HCT116 (cell line): ENCODE results near the gene COL1A1. TPM values are rescaled to one million over a fixed set of nuclear protein-coding genes. Genes with fewer than 3 reads are reported as not detected.

Experiments
- ATAC-seq: fragments of 200-7000 bp; cut with Tn5 transposase; 2 replicates; pipeline ENCODE4 v1.9.1; 2020; ENCODE audit warnings: mild to moderate bottlenecking, moderate library complexity
- BruUV-seq: library from RNA; stranded (reverse); fragments of 400-500 nt; replicated peaks from 2 replicates; lab custom pipeline; 2021; lab: Mats Ljungman, UMichigan
- CTCF ChIA-PET: fragments of 300-600 bp; sonication (Branson Sonifier 250); formaldehyde crosslinking; loops from one replicate; lab custom pipeline; 2021; ENCODE audit warnings: antibody characterized with exemption; lab: Charles Lee
- POLR2A ChIA-PET: fragments of 300-600, 350-600 bp; sonication (Branson Sonifier 250); formaldehyde crosslinking; loops from one replicate; lab custom pipeline; 2021; ENCODE audit warnings: antibody characterized with exemption; lab: Charles Lee
- RAD21 ChIA-PET, 2 experiments: fragments of 300-600 bp; sonication (Branson Sonifier 250); formaldehyde crosslinking; loops; one replicate each; lab custom pipeline; 2023; ENCODE audit warnings: low total read pairs in 2 of 2; ENCODE audit not compliant: uncharacterized antibody in 2 of 2, unreplicated experiment in 2 of 2, low non-redundant PET in 1 of 2; lab: Charles Lee
- DNase-seq: peaks from one replicate; pipeline ENCODE4 v3.0.0-alpha.2; 2010; ENCODE audit warnings: low read depth, low spot score
- H2AFZ ChIP-seq: fragments of 200-600 bp; shearing (Covaris generic), sonication (generic); 2 replicates; pipeline ENCODE4 v1.6.1; 2017; ENCODE audit warnings: low read depth, mixed run types, mixed read lengths, antibody characterized with exemption, low read length; ENCODE audit not compliant: poor library complexity, severe bottlenecking
- H3K27ac ChIP-seq: 2 replicates; pipeline ENCODE4 v1.5.1; 2012; ENCODE audit warnings: low read depth, low read length
- H3K27me3 ChIP-seq: fragments of 200-600 bp; sonication (generic); 2 replicates; pipeline ENCODE4 v1.6.1; 2016; ENCODE audit warnings: mixed run types, low read length, mixed read lengths; ENCODE audit not compliant: insufficient read depth
- H3K36me3 ChIP-seq, 2 experiments: fragments of 200-500 bp in 1 of 2; fragments of 200-600 bp in 1 of 2; sonication (Bioruptor generic) in 1 of 2; sonication (generic) in 1 of 2; 2 replicates each; pipeline versions ENCODE4 v1.5.1 to v1.6.1; 2014 to 2016; ENCODE audit warnings: low read length in 2 of 2, inconsistent platforms in 1 of 2, mixed read lengths in 1 of 2, mixed run types in 1 of 2; ENCODE audit not compliant: insufficient read depth in 2 of 2, control insufficient read depth in 1 of 2
- H3K4me1 ChIP-seq, 2 experiments: fragments of 200-600 bp in 1 of 2; sonication (generic) in 1 of 2; 2 replicates each; pipeline versions ENCODE4 v1.5.1 to v1.6.1; 2012 to 2017; ENCODE audit warnings: low read length in 2 of 2, inconsistent platforms in 1 of 2, mild to moderate bottlenecking in 1 of 2, mixed read lengths in 1 of 2, mixed run types in 1 of 2, moderate library complexity in 1 of 2; ENCODE audit not compliant: insufficient read depth in 2 of 2, control insufficient read depth in 1 of 2
- H3K4me2 ChIP-seq: fragments of 200-600 bp; sonication (generic); 2 replicates; pipeline ENCODE4 v1.6.1; 2017; ENCODE audit warnings: mixed run types, low read length, mixed read lengths
- H3K4me3 ChIP-seq, 2 experiments: fragments of 200-600 bp in 1 of 2; sonication (generic) in 1 of 2; replicated peaks in 1 of 2; 2 replicates each; pipeline ENCODE4 v1.5.1; 2011 to 2016; ENCODE audit warnings: low read length in 2 of 2, control low read depth in 1 of 2, low read depth in 1 of 2, mild to moderate bottlenecking in 1 of 2, mixed read lengths in 1 of 2, mixed run types in 1 of 2
- H3K79me2 ChIP-seq: fragments of 200-600 bp; sonication (generic); 2 replicates; pipeline ENCODE4 v1.6.1; 2017; ENCODE audit warnings: mild to moderate bottlenecking, mixed run types, low read length, moderate library complexity, mixed read lengths; ENCODE audit not compliant: insufficient read depth
- H3K9ac ChIP-seq: fragments of 200-600 bp; sonication (generic); 2 replicates; pipeline ENCODE4 v1.6.1; 2016; ENCODE audit warnings: low read length, mixed read lengths
- H3K9me2 ChIP-seq: fragments of 200-600 bp; sonication (generic), shearing (Covaris generic); 2 replicates; pipeline ENCODE4 v1.6.1; 2017; ENCODE audit warnings: mixed run types, mild to moderate bottlenecking, moderate library complexity; ENCODE audit not compliant: insufficient read depth
- H3K9me3 ChIP-seq, 2 experiments: fragments of 200-500 bp in 1 of 2; fragments of 200-600 bp in 1 of 2; sonication (Bioruptor generic) in 1 of 2; sonication (generic) in 1 of 2; 2 replicates each; pipeline ENCODE4 v1.6.1; 2014 to 2017; ENCODE audit warnings: low read length in 2 of 2, mixed read lengths in 2 of 2, inconsistent platforms in 1 of 2, low read depth in 1 of 2, mild to moderate bottlenecking in 1 of 2, mixed run types in 1 of 2, moderate library complexity in 1 of 2; ENCODE audit not compliant: control insufficient read depth in 1 of 2, insufficient read depth in 1 of 2
- H4K20me1 ChIP-seq: fragments of 200-600 bp; sonication (generic), shearing (Covaris generic); 2 replicates; pipeline ENCODE4 v1.6.1; 2017; ENCODE audit warnings: mixed run types, mild to moderate bottlenecking, moderate library complexity; ENCODE audit not compliant: insufficient read depth
- ELF1 ChIP-seq: IDR thresholded peaks from 2 replicates; pipeline ENCODE4 v1.6.1; 2012; ENCODE audit warnings: low read depth, borderline replicate concordance
- SP1 ChIP-seq: IDR thresholded peaks from 2 replicates; pipeline ENCODE4 v1.6.1; 2012; ENCODE audit warnings: low read depth
- TCF7L2 ChIP-seq: IDR thresholded peaks from 2 replicates; pipeline ENCODE4 v1.7.0; 2011; ENCODE audit warnings: borderline replicate concordance, inconsistent platforms; ENCODE audit not compliant: insufficient read depth, insufficient read length; ENCODE audit errors: extremely low read depth
- intact Hi-C: fragments of 100-400 bp; cut with micrococcal nuclease; formaldehyde crosslinking; loops from 2 replicates; pipeline ENCODE4 v1.10.0; 2022
- total RNA-seq: library from RNA; stranded (reverse); gene quantifications from one replicate; pipeline ENCODE4 v1.2.1, GENCODE V29; 2021; ENCODE audit not compliant: unreplicated experiment
- TF ChIP-seq, protein P1 (sequence below): IDR thresholded peaks from 2 replicates; pipeline ENCODE4 v1.6.1; 2011; ENCODE audit warnings: mild to moderate bottlenecking, low read length, moderate library complexity; ENCODE audit not compliant: insufficient replicate concordance; ENCODE audit errors: extremely low read depth

Gene COL1A1
- total RNA-seq, 1 experiment from 2014 or later, result 33.6 TPM

- ChIA-PET CTCF (interaction anchor here (0.9 to 1.8 kb wide), 5 partner anchors 9 to 37 kb away, joined by 3 to 5 read pairs (median 5); no protein-coding TSS in a partner anchor), RAD21 (no interaction called here), POLR2A (interaction anchor here (1.1 kb wide), 1 partner anchor 11 kb away, joined by 3 read pairs; no protein-coding TSS in a partner anchor)
- no TSS peak for BruUV-seq
- intact Hi-C loops, result no loop called here
- Histone ChIP-seq H3K4me1 (peaks cover 0 to 9% of the 10 kb centered on the region in 2 experiments; a peak in 1 of 4 replicates), H3K27me3 (no peaks in the 10 kb centered on the region), H2AFZ (no peak overlapping the region), H3K9ac (no peak overlapping the region), H3K9me3 (no peaks in the 10 kb centered on the region), H4K20me1 (peaks cover 4% of the 10 kb centered on the region; the same call in 1 of the 2 replicates), H3K79me2 (peaks cover 66% of the 10 kb centered on the region), H3K4me2 (no peak overlapping the region), H3K27ac (peak overlapping the region; percentile 13; the same call in 1 of the 2 replicates), H3K36me3 (peaks cover 79 to 92% of the 10 kb centered on the region in 2 experiments), H3K4me3 (no peak overlapping the region), H3K9me2 (no peaks in the 10 kb centered on the region)
- DNase-seq (no peak), ATAC-seq (no peak)
- TF ChIP-seq TCF7L2, result no peak
- no peak for TF ChIP-seq SP1
- TF ChIP-seq, protein P1, sequence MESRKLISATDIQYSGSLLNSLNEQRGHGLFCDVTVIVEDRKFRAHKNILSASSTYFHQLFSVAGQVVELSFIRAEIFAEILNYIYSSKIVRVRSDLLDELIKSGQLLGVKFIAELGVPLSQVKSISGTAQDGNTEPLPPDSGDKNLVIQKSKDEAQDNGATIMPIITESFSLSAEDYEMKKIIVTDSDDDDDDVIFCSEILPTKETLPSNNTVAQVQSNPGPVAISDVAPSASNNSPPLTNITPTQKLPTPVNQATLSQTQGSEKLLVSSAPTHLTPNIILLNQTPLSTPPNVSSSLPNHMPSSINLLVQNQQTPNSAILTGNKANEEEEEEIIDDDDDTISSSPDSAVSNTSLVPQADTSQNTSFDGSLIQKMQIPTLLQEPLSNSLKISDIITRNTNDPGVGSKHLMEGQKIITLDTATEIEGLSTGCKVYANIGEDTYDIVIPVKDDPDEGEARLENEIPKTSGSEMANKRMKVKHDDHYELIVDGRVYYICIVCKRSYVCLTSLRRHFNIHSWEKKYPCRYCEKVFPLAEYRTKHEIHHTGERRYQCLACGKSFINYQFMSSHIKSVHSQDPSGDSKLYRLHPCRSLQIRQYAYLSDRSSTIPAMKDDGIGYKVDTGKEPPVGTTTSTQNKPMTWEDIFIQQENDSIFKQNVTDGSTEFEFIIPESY, result no peak
- no peak for TF ChIP-seq ELF1
Observed at GRCh38 chr17:50141026-50141744, 60.2 kb downstream of the COL1A1 start.
